Right hindlimb (tissue), 1 donor: ENCODE measurements around the gene TTC24.
"Not testable (repeated sequence)": the region's sequence is repeated elsewhere in the genome, so short reads cannot be mapped to it uniquely, and the experiment has no call there.

ENCODE experiments used
- DNase-seq: peaks from one replicate; pipeline ENCODE4 v3.0.0-alpha.2; 2018

Gene TTC24

DNA sequence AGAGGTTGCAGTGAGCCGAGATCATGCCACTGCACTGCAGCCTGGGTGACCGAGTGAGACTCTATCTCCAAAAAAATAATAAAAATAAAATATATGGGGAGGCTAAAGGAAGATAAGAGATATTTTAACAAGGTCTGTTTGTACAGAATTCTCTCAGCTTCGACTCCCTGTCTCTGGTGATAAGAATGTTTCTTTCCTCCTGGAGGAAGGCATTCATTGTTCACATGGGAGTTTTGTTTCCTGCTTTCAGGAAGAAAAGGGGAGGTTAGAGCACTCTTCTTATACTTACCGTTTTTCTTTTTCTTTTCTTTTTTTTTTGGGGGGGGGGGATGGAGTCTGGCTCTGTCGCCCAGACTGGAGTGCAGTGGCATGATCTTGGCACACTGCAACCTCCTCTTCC lies 10.0 kb downstream of the TTC24 start:
- no peak for DNase-seq

DNA sequence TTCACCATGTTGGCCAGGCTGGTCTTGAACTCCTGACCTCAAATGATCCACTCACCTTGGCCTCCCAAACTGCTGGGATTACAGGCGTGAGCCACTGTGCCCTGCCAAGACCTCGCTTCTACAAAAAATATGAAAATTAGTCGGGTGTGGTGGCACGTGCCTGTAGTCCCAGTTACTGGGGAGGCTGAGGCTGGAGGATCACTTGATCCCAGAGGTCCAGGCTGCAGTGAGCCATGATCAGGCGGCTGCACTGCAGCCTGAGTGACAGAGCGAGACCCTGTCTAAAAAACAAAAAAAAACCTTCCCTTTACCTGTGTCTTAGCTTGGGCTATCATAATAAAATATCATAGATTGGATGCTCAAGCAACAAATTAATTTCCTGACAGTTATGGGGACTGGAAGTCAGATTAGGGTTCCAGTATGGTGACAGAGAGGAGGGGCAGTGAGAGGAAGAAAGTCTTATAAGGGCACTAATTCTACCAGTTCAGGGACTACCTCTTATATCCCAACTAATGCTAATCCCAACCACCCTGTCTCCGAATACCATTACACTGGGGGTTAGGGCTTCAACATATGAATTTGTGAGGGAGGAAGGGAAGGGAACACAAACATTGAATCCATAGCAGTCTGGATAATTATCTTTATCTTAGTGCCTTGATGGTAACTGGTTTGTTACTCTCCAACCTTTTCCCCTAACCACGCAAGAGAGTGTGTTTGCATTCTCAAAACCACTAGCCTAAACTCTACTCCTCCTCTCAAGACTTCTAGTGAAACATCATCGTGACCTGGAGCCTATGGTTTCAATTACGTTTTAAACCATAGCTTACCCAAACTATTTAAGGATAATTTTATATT lies 11.0 kb downstream of the TTC24 start:
- DNase-seq = no peak

DNA sequence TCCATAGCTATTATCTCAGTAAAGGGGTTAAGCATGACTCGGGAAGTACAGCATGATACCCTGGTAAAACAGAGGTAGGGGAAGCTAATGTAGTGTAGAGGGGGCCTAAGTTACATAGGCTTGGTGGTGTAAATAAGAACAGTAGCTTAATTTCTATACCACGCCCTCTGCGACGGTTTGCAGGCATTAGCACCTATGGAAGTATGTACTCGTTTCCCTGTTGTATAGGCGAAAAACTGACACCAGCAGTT lies 11.6 kb downstream of the TTC24 start:
- no peak for DNase-seq

DNA sequence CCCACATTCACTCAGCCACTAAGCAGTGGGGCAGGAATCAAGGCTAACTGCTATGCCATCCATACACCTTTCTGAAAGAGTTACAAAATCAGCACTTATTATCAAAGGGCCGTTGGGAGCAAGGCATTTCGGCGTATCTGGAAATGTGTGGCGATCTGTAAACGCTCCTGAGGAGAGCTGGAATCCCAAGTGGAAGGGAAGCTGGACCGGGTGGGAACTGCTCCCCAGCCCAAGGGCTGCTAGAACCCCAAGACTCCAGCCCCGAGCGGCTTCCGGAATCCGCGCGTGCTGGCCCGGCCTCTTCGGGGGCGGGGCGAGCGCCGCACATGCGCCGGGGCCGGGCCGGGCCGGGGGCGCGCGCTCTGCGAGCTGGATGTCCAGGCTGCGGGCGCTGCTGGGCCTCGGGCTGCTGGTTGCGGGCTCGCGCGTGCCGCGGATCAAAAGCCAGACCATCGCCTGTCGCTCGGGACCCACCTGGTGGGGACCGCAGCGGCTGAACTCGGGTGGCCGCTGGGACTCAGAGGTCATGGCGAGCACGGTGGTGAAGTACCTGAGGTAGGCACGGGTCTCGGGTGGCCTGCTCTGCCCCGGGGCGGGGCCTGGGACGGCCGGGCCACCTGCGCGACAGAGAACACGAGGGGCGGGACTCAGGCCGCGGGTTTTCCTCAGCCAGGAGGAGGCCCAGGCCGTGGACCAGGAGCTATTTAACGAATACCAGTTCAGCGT lies 12.1 kb downstream of the TTC24 start, which contains the start of gene NAXE:
NAXE (plus strand) TSS at position 345 of the 726 bp plus-strand sequence; CDS start at position 374, 29 bp downstream.
- DNase-seq = peak; percentile 80

DNA sequence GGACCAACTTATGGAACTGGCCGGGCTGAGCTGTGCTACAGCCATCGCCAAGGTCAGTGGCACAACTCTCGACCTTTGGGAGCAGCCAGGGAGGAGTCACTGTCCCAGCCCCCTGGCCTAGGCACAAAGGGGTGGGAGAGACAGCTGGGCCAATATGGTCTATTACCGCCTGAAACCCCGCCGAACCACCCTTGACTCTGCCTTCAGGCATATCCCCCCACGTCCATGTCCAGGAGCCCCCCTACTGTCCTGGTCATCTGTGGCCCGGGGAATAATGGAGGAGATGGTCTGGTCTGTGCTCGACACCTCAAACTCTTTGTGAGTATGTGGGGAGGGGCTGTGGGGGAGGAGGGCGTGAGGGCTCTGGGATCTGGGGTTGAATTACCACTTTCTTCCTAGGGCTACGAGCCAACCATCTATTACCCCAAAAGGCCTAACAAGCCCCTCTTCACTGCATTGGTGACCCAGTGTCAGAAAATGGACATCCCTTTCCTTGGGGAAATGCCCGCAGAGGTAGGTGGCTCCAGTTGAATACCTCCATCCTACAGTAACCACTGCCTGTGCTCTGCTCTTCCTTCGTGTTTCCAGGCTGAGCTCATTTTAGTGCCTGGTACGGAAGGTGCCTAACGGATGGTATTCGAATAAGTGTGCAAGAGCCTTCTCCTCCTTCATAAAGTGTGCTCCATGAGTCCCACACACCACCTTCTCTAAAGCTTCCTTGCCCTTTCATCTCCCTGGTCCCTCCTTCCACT lies 12.8 kb downstream of the TTC24 start:
- no peak for DNase-seq

DNA sequence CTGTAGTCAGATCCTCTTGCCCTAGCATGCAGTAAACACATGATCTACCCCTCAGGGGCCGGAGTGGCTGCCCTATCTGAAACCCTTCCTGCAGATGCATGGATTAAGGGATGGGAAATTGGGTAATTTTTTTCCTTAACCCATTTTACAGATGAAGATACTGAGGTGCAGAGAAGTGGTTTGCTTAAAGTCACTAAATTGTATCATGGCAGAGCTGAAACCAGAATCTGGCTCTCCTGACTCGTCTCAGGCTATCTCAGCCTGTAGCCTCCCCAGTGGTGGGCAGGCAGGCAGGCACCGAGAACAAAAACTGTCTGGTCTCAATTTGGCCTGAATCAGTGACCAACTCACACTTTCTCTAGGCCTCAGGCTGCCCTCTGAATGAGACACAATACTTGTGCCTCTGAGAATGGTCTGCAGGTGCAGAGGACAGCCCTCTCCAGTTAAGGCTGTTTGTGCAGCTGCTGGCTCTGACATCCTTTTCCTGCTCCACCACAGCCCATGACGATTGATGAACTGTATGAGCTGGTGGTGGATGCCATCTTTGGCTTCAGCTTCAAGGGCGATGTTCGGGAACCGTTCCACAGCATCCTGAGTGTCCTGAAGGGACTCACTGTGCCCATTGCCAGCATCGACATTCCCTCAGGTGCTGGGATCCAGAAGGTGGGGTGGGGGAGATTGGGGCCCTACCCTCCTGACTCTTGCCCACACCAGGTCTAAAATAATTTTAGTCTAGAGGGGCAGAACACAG lies 13.6 kb downstream of the TTC24 start:
- no peak for DNase-seq

DNA sequence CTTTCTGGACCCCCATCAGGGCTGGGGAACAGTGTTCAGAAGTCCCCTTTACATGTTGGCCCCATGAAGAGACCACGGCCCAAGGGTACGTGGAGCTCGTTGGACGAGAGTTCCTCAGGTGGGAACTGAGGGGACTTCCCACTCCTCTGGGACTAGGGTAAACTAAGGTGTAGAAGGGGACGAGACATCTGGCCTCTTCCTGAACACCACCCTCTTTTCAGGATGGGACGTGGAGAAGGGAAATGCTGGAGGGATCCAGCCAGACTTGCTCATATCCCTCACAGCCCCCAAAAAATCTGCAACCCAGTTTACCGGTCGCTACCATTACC lies 14.1 kb downstream of the TTC24 start:
- no peak for DNase-seq

DNA sequence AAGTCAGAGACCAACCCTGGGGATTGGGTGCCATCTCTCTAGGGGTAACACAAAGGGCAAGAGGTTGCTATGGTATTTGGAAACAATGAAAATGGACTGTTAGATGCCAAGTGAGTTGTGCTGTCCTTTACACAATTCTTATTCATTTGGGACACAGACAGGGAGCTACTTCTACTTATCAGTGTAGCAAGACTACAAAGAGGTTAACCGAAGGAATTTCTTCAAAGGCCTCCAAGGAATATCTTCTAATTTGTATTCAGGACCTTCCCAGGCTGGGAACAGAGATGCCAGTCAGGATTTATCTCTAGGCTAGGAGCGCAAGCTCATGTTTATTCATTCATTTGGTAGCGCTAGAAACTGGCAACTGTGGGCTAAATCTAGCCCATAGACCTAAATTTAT lies 14.7 kb downstream of the TTC24 start:
- DNase-seq = no peak

DNA sequence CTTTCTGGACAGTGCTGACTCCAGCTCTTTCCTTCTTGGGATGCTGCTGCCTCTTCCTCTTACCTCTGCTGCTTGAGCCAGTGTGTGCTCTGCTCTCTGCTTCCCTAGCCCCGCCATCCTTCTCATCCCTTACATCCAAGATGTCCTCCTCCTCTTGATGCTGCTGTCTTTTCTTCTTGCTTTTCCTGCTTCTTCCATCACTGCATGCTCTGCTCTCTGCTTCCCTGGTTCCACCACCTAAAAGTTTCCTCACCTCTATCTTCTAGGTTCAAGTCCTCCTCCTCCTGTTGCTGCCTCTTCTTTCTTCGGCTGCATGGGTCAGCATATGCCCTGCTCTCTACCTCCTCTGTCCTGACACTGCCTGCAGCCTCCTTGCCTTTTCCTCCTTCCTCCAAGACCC lies 15.5 kb downstream of the TTC24 start:
- DNase-seq = no peak

DNA sequence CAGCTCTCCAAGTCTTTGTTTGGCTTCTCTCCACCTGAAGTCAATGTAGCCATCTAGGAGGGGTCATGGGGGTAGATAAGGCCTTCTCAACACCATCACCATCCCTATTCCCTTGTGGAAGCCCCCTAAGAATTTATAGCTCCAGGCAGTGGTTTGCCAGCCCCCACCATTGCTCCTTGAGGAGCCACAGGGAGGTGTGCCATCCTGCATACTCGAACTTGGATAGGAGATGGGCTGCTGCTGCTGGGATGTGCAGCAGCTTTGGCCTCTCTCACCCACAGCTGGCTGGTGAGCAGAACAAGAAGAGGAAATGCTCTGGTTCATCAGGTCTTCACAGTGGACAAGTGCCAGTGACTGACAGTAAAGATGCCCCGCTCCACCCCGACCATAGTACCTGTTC lies 16.9 kb downstream of the TTC24 start:
- no peak for DNase-seq

DNA sequence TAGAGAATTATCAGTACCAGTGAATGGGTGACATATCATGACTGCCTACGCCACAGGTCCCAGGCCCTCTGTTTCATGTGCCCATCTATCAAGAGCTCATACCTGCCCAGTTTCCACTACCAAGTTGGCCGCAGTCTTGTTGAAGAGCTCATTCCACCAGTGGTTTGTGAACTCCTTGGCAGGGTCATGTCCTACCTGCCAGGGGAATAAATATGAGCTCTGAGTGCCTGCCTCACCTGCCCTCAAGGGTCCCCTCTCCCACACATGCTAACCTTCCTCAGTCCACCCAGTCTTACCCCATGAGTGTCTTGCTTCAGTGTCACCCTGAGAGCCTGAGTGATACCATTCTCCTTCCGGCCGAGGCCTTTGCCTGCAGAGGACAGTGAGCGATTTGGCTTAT lies 18.6 kb downstream of the TTC24 start:
- no peak for DNase-seq

DNA sequence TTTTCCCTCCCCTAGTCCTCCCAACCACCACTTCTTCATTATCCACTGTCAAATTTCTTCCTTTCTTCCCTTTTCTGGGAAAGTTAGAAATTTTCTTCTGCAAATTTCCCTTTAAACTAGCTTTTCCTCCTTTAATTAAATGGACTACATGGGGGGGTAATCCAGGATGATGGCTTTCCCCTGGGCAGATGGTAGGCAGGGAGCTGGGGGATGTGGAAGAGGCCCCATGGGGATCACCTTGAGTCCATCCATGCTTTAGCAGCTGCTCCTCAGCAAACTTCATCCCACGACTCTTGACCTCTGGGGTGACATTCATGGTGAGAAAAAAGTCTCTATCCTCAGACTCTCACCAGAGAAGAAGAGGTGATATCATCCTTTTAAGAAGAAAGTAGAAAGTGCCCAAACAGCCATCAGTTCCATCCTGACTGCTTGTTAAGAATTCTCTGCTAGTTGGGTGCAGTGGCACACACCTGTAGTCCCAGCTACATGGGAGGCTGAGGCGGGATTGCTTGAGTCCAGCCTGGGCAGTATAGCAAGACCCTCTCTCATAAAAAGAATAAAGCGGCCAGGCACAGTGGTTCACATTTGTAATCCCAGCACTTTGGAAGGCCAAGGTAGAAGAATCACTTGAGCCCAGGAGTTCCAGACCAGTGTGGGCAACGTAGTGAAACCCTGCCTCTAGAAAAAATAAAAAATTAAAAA lies 19.4 kb downstream of the TTC24 start:
- DNase-seq = no peak

DNA sequence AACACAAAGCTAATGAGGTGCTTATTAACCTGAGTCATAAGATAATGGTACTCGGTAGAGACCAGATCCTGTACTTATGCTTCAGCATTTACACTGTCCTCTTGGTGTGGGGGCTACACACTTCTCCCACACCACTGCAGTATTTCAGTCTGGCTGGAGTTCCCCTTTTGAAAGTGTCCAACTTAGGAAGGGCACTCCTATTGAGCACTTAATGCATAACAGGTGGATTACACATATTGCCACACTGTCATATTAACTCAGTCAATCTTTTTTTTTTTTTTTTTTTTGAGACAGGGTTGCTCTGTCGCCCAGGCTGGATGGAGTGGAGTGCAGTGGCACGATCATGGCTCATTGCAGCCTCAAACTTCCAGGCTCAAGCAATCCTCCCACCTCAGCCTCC lies 20.3 kb downstream of the TTC24 start:
- no peak for DNase-seq

DNA sequence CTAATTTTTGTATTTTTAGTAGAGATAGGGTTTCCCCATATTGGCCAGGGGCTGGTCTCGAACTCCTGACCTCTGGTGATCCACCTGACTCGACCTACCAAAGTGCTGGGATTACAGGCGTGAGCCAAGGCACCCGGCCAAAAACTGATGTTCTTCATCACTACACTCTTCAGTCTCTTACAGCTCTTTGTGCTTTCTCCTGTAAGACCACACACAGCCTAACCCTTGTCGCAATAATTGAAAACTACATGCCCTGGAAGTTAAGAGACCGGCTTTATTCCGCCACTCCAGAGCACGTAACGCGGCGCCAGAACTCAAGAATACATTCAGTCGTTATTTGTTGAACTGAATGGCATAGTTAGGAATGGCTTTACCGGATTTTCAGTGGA lies 21.2 kb downstream of the TTC24 start:
- DNase-seq = no peak

DNA sequence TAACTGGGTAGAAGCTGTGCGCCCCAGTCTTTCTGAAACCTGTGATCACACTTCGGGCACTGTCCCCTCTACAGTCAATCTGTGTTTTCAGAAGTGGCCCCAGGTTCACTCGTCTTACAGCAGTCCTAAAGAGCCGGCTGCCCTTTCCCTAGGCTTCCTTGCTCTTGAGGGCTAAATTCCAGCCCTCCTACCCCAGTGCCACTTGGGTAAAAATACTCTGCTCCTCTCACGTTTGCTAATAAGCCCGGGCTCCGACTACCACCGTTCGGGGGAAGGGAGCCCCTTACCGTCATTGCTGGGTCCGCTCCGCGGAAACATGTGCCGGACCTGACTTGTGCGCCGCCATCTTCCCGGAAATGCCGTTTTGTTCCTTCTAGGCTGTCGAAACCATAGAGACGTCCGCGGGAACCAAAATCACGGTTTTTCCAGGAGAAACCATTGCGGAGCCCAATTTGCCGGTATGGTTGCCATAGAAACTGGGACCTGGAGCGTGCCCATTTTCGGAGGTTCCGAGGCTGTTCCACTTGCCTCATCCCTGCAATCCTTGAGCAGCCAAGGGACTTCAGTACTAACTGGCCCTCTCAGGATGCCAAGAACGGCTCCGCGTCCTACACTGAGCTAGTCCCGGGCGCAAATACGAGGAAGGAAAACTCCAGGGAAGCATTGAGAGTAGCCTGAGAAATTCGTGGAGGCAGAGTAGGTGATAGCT lies 21.8 kb downstream of the TTC24 start, which contains the start of gene GPATCH4:
GPATCH4 (minus strand) TSS at position 358 of the 709 bp plus-strand sequence.
- peak; percentile 87 for DNase-seq

DNA sequence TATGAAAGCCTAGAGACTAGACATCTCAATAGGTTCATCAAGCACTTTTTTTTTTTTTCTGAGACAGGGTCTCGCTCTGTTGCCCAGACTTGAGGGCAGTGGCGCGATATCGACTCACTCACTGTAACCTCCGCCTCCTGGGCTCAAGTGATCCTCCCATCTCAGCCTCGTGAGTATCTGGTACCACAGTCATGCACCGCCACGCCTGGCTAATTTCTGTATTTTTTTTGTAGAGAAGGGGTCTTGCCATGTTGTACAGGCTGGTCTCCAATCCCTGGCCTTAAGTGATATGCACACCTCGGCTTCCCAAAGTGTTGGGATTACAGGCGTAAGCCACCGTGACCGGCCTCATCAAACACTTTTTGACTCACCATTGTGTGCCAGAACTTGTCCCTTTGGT lies 22.4 kb downstream of the TTC24 start:
- DNase-seq = no peak

DNA sequence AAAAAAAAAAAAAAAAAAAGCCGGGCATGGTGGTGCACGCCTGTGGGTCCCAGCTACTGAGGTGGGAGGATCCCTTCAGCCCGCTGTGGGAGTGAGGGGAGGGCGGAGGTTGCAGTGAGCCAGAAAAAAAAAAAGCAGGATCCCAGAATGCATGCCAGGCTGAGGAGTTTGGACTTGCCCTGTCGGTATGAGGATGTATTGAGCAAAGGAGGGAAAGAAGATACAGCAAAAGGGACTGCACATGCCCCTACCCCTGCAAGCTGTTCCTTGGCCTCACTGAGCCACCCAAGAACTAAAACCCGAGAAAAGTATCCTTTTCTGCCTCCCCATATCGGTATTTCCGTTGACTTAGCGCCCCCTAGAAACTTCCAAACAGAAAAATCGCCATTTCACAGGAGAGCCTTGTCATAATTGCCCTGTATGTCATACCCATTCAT lies 23.1 kb downstream of the TTC24 start:
- DNase-seq = no peak

DNA sequence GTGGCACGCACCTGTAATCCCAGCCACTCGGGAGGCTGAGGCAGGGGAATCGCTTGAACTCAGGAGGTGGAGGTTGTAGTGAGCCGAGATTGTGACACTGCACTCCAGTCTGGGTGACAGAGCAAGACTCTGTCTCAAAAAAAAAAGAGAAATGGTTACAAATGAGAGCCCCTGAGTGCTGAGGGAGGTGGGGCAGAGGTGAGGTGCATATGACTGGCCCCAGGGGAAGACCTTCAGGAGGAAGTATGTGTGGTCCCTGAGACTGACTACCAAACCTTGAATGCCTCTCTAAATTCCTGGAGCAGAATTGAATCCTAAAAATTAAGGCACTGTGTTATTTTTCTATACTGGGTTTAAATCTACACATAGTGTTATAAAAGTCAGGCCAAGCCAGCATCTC lies 27.8 kb downstream of the TTC24 start:
- DNase-seq = not testable (repeated sequence)

DNA sequence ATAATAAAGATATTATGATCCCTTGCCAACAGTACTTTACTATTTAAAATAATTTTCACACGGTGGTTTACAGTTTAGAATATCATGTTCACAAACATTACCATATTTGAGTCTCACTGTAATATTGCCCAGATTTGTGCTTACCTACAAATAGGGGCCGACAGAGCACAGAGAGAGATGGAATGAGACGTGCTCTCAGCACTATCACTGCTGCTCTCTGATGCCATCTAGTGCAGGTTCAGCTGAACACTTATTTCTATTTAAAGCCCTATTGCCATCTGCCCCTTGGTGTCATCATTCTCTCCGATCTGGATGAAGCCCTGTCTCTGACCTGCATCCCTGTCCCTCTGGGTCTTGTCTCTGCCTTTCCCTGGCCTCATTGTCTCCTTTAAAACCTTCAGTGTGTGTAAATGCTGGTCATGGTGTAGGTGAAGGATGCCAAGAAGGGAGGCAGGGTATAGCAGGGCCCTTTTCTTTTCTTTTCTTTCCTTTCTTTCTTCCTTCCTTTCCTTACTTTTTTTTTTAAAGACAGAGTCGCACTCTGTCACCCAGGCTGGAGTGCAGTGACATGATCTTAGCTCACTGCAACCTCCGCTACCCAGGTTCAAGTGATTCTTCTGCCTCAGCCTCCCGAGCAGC lies 28.6 kb downstream of the TTC24 start:
- DNase-seq = peak; percentile 58

DNA sequence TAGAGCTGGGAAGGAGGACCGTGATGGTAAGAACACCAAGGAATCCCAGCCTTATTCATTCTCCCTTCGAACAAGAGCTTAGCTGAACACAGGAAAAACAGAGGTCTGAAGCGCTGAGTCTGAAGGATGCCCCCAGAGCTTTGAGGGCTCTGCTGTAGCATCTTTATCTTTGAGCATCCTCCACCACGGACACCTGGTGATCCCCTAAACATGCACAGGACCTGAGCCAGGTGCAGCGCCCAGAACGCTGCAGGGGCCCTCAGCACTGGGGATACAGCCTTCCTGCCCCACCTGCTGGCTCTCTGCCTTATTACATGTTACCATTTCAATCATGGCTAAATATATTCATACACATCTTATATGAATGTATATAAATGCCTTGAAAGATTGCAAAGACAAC lies 29.5 kb downstream of the TTC24 start:
- no peak for DNase-seq

DNA sequence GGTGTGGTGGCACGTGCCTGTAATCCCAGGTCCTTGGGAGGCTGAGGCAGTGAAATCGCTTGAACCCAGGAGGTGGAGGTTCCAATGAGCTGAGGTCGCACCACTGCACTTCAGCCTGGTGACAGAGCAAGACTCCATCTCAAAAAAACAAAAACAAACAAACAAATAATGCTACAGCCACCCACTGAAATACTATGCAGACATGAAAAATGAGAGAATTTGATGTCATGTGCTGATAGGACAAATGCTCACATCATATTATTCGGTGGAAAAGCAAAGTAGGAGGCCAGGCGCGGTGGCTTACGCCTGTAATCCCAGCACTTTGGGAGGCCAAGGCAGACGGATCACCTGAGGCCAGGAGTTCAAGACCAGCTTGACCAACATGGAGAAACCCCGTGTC lies 30.5 kb downstream of the TTC24 start:
- DNase-seq = not testable (repeated sequence)
